Hepatic stellate cell (primary cell): ENCODE measurements around the gene TCHH.

Experiments
- DNase-seq: peaks from one replicate; pipeline ENCODE4 v3.0.0; 2011; ENCODE audit warnings: low spot score

TCHH gene

GRCh38 chr1:152067150-152067549 is 48.1 kb downstream of the TCHH start:
- no peak for DNase-seq

- DNase-seq = no peak
Observed at GRCh38 chr1:152061952-152062351, 53.3 kb downstream of the TCHH start.
